Activated CD4-positive, alpha-beta T cell treated with anti-CD3 and anti-CD28 coated beads, Interleukin-2, amount 10 ng/mL, durations not matched to agents 7 days and 5 days (primary cell): Measurements from ENCODE around the gene RENBP. TPM values are rescaled to one million over a fixed set of nuclear protein-coding genes. Genes with fewer than 3 reads are reported as not detected.
A peak's percentile ranks its signal among the peaks of the same experiment; 100 is the strongest.

Source experiments
- CTCF ChIA-PET: fragments of 350-600 bp; sonication (Branson Sonifier 250); formaldehyde crosslinking; loops from one replicate; lab custom pipeline; 2021; ENCODE audit warnings: antibody characterized with exemption; lab: Charles Lee
- POLR2A ChIA-PET: fragments of 350-600 bp; sonication (Branson Sonifier 250); formaldehyde crosslinking; loops from one replicate; lab custom pipeline; 2021; ENCODE audit warnings: antibody characterized with exemption; lab: Charles Lee
- DNase-seq: peaks from one replicate; pipeline ENCODE4 v3.0.0-alpha.2; 2020
- H3K27ac Mint-ChIP-seq: one replicate; pipeline ENCODE4 v1.8.0; 2021; ENCODE audit warnings: mild to moderate bottlenecking, moderate library complexity, mixed read lengths
- H3K27me3 Mint-ChIP-seq: one replicate; pipeline ENCODE4 v1.8.0; 2021; ENCODE audit warnings: mixed read lengths
- H3K36me3 Mint-ChIP-seq: one replicate; pipeline ENCODE4 v1.8.0; 2021; ENCODE audit warnings: low read depth, mixed read lengths
- H3K4me1 Mint-ChIP-seq: one replicate; pipeline ENCODE4 v1.8.0; 2021; ENCODE audit warnings: mixed read lengths
- H3K4me3 Mint-ChIP-seq: one replicate; pipeline ENCODE4 v1.8.0; 2021; ENCODE audit warnings: mild to moderate bottlenecking, moderate library complexity, mixed read lengths
- H3K9me3 Mint-ChIP-seq: one replicate; pipeline ENCODE4 v1.8.0; 2021; ENCODE audit warnings: mixed read lengths
- total RNA-seq, 2 experiments: library from RNA; stranded (reverse); gene quantifications; one replicate each; pipeline ENCODE4 v1.2.3, GENCODE V29; 2021

Gene RENBP
- total RNA-seq, 2 experiments from 2014 or later = 14.2 to 16.5 TPM

- H3K27ac Mint-ChIP-seq = peak overlapping the region; percentile 87
- DNase-seq = no peak
- H3K4me1 Mint-ChIP-seq = peaks cover 41% of the 10 kb centered on the region
- no peaks in the 10 kb centered on the region for H3K9me3 Mint-ChIP-seq
- H3K27me3 Mint-ChIP-seq = no peaks in the 10 kb centered on the region
- ChIA-PET POLR2A (no interaction called here), CTCF (interaction anchor here (0.9 to 7.6 kb wide), 7 partner anchors 9 to 88 kb away, joined by 3 to 82 read pairs (median 5); partner anchors contain the start of genes ARHGAP4 and RENBP)
- H3K36me3 Mint-ChIP-seq = peaks cover 34% of the 10 kb centered on the region
- peak overlapping the region; percentile 100 for H3K4me3 Mint-ChIP-seq
Observed at GRCh38 chrX:153969125-153969903, 24.9 kb upstream of the RENBP start.

GRCh38 chrX:153968754-153969124, 24.3 kb upstream of the RENBP start:
- Mint-ChIP-seq H3K36me3 (peaks cover 34% of the 10 kb centered on the region), H3K9me3 (no peaks in the 10 kb centered on the region), H3K27me3 (no peaks in the 10 kb centered on the region), H3K27ac (peak overlapping the region; percentile 87), H3K4me3 (peak overlapping the region; percentile 100), H3K4me1 (peaks cover 36% of the 10 kb centered on the region)
- POLR2A ChIA-PET = no interaction called here
- peak; percentile 33 for DNase-seq
- CTCF ChIA-PET = interaction anchor here (0.9 to 7.6 kb wide), 7 partner anchors 9 to 89 kb away, joined by 3 to 82 read pairs (median 5); partner anchors contain the start of genes ARHGAP4 and RENBP

GRCh38 chrX:153968255-153968654, 23.8 kb upstream of the RENBP start:
- DNase-seq = no peak
- Mint-ChIP-seq H3K4me1 (peaks cover 32% of the 10 kb centered on the region), H3K36me3 (peaks cover 33% of the 10 kb centered on the region), H3K9me3 (no peaks in the 10 kb centered on the region), H3K4me3 (peak overlapping the region; percentile 100), H3K27ac (peak overlapping the region; percentile 90), H3K27me3 (no peaks in the 10 kb centered on the region)
- ChIA-PET CTCF (interaction anchor here (0.6 to 7.6 kb wide), 7 partner anchors 13 to 90 kb away, joined by 3 to 82 read pairs (median 3); partner anchors contain the start of genes ARHGAP4 and RENBP), POLR2A (no interaction called here)

- H3K36me3 Mint-ChIP-seq = peaks cover 36% of the 10 kb centered on the region
- POLR2A ChIA-PET = interaction anchor here (0.6 kb wide), 1 partner anchor 158 kb away, joined by 4 read pairs; no protein-coding TSS in a partner anchor
- H3K9me3 Mint-ChIP-seq = no peaks in the 10 kb centered on the region
- peak; percentile 53 for DNase-seq
- CTCF ChIA-PET = interaction anchor here (0.6 to 7.6 kb wide), 5 partner anchors 9 to 46 kb away, joined by 3 to 82 read pairs (median 3); partner anchors contain the start of genes ARHGAP4 and RENBP
- peaks cover 30% of the 10 kb centered on the region for H3K4me1 Mint-ChIP-seq
- peak overlapping the region; percentile 100 for H3K4me3 Mint-ChIP-seq
- peak overlapping the region; percentile 90 for H3K27ac Mint-ChIP-seq
- H3K27me3 Mint-ChIP-seq = no peaks in the 10 kb centered on the region
Observed at GRCh38 chrX:153967536-153968224, 23.2 kb upstream of the RENBP start.

GRCh38 chrX:153966841-153967535, 22.5 kb upstream of the RENBP start:
- Mint-ChIP-seq H3K27ac (peak overlapping the region; percentile 90), H3K9me3 (no peaks in the 10 kb centered on the region), H3K27me3 (no peaks in the 10 kb centered on the region), H3K36me3 (peaks cover 40% of the 10 kb centered on the region), H3K4me1 (peaks cover 30% of the 10 kb centered on the region), H3K4me3 (peak overlapping the region; percentile 100)
- ChIA-PET POLR2A (interaction anchor here (0.6 kb wide), 1 partner anchor 159 kb away, joined by 4 read pairs; no protein-coding TSS in a partner anchor), CTCF (interaction anchor here (0.8 to 7.6 kb wide), 7 partner anchors 9 to 47 kb away, joined by 3 to 82 read pairs (median 3); partner anchors contain the start of genes ARHGAP4 and RENBP)
- no peak for DNase-seq

DNA sequence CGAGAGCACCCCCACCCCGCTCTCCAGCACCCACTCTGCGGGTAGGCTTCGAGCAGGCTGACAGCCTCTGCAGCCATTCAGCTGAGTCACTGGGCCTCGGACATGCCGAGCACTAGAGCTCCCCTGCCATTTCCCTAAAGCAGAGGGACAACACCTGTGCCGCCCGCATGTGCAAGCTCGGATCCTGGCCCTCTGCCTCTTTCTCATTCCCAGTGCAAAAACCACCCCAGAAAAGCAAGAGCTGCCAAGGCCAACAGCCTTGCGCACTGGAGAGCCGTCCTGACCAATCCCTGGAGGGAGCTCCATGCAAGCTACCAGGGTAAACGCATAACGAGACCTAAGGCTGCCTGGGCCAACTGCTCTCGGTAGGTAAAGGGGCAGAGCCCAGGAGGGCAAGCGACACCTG, 21.8 kb upstream of the RENBP start:
- peaks cover 30% of the 10 kb centered on the region for H3K4me1 Mint-ChIP-seq
- ChIA-PET CTCF (interaction anchor here (0.9 to 7.6 kb wide), 6 partner anchors 10 to 47 kb away, joined by 3 to 82 read pairs (median 4); partner anchors contain the start of gene RENBP), POLR2A (no interaction called here)
- no peak for DNase-seq
- no peaks in the 10 kb centered on the region for H3K9me3 Mint-ChIP-seq
- H3K27me3 Mint-ChIP-seq = no peaks in the 10 kb centered on the region
- peaks cover 42% of the 10 kb centered on the region for H3K36me3 Mint-ChIP-seq
- peak overlapping the region; percentile 90 for H3K27ac Mint-ChIP-seq
- peak overlapping the region; percentile 100 for H3K4me3 Mint-ChIP-seq

DNA sequence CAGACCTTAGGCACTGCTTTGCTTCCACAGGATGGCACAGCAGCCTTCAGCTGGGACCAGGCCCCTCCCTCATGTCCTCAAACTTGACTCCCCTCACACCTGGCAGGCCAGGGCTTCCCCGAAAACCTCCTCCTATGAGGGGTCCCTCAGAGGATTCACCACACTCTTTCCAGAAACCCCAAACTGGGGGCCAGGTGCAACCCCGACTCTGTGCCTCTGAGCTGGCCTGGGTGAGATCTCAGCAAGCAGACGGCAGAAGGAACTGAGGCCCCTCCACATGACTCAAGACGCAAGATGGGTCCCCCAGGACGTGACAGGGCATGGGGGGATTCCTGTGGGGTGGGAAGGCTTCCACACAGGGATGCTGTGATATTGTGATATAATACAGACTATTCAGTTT, 21.0 kb upstream of the RENBP start:
- peaks cover 30% of the 10 kb centered on the region for H3K4me1 Mint-ChIP-seq
- no peaks in the 10 kb centered on the region for H3K27me3 Mint-ChIP-seq
- peak overlapping the region; percentile 25 for H3K27ac Mint-ChIP-seq
- no peak for DNase-seq
- H3K9me3 Mint-ChIP-seq = no peaks in the 10 kb centered on the region
- peaks cover 46% of the 10 kb centered on the region for H3K36me3 Mint-ChIP-seq
- H3K4me3 Mint-ChIP-seq = no peak overlapping the region
- ChIA-PET CTCF (interaction anchor here (0.6 to 7.6 kb wide), 3 partner anchors 16 to 1007 kb away, joined by 3 to 82 read pairs (median 3); partner anchors contain the start of gene RENBP), POLR2A (no interaction called here)

- Mint-ChIP-seq H3K4me1 (peaks cover 30% of the 10 kb centered on the region), H3K27me3 (no peaks in the 10 kb centered on the region), H3K36me3 (peaks cover 46% of the 10 kb centered on the region), H3K9me3 (no peaks in the 10 kb centered on the region), H3K4me3 (no peak overlapping the region), H3K27ac (no peak overlapping the region)
- ChIA-PET POLR2A (no interaction called here), CTCF (interaction anchor here (0.9 to 7.6 kb wide), 3 partner anchors 15 to 50 kb away, joined by 4 to 82 read pairs (median 4); partner anchors contain the start of gene RENBP)
- no peak for DNase-seq
Observed at GRCh38 chrX:153964105-153964504, 19.7 kb upstream of the RENBP start.

- Mint-ChIP-seq H3K36me3 (peaks cover 42% of the 10 kb centered on the region), H3K27me3 (no peaks in the 10 kb centered on the region), H3K4me3 (no peak overlapping the region), H3K9me3 (no peaks in the 10 kb centered on the region), H3K27ac (no peak overlapping the region), H3K4me1 (peaks cover 30% of the 10 kb centered on the region)
- CTCF ChIA-PET = interaction anchor here (0.9 to 1.1 kb wide), 3 partner anchors 17 to 130 kb away, joined by 3 to 4 read pairs (median 4); no protein-coding TSS in a partner anchor
- POLR2A ChIA-PET = no interaction called here
- DNase-seq = no peak
Observed at GRCh38 chrX:153963546-153963945, 19.1 kb upstream of the RENBP start.

DNA sequence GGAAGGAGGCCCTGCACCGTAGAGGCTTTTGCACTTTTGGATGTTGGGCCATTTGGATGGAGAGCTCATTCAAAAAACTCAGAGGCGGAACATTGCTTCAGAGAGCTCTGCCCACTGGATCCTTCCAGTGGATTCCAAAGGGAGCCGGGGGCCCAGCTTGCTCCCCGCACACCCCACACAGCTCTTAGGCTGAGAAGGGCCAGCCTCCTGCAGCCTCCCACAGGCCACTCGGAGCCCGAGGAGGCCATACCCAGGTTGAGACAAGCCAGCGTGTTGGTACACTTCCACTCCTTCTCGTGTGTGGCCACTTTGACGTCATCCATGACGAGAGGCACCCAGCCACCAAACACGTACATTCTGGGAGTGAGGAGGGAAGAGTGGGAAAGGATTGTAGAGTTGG, 16.8 kb upstream of the RENBP start:
- no peak for DNase-seq
- Mint-ChIP-seq H3K27me3 (no peaks in the 10 kb centered on the region), H3K4me3 (no peak overlapping the region), H3K4me1 (peaks cover 9% of the 10 kb centered on the region), H3K36me3 (peaks cover 29% of the 10 kb centered on the region), H3K27ac (no peak overlapping the region), H3K9me3 (no peaks in the 10 kb centered on the region)
- ChIA-PET POLR2A (no interaction called here), CTCF (interaction anchor here (1.0 to 1.6 kb wide), 2 partner anchors 13 to 153 kb away, joined by 3 to 9 read pairs; no protein-coding TSS in a partner anchor)

GRCh38 chrX:153960786-153961185, 16.3 kb upstream of the RENBP start:
- DNase-seq = no peak
- H3K27ac Mint-ChIP-seq = no peak overlapping the region
- POLR2A ChIA-PET = no interaction called here
- no peak overlapping the region for H3K4me3 Mint-ChIP-seq
- no peaks in the 10 kb centered on the region for H3K9me3 Mint-ChIP-seq
- peaks cover 27% of the 10 kb centered on the region for H3K36me3 Mint-ChIP-seq
- no peaks in the 10 kb centered on the region for H3K27me3 Mint-ChIP-seq
- CTCF ChIA-PET = interaction anchor here (1.4 to 1.6 kb wide), 2 partner anchors 8 to 13 kb away, joined by 6 to 9 read pairs; no protein-coding TSS in a partner anchor
- peaks cover 5% of the 10 kb centered on the region for H3K4me1 Mint-ChIP-seq

GRCh38 chrX:153960077-153960476, 15.6 kb upstream of the RENBP start:
- Mint-ChIP-seq H3K36me3 (peaks cover 31% of the 10 kb centered on the region), H3K4me1 (peaks cover 2% of the 10 kb centered on the region), H3K4me3 (no peak overlapping the region), H3K27me3 (no peaks in the 10 kb centered on the region), H3K9me3 (no peaks in the 10 kb centered on the region), H3K27ac (no peak overlapping the region)
- ChIA-PET CTCF (interaction anchor here (0.8 to 1.6 kb wide), 4 partner anchors 9 to 25 kb away, joined by 3 to 9 read pairs (median 4); no protein-coding TSS in a partner anchor), POLR2A (no interaction called here)
- DNase-seq = no peak
